NCI-H226 (cell line): ENCODE results near the gene NALCN.
A peak's percentile ranks its signal among the peaks of the same experiment; 100 is the strongest.

Experiments used
- DNase-seq: peaks from one replicate; pipeline ENCODE4 v3.0.0-alpha.2; 2015

NALCN gene

DNA sequence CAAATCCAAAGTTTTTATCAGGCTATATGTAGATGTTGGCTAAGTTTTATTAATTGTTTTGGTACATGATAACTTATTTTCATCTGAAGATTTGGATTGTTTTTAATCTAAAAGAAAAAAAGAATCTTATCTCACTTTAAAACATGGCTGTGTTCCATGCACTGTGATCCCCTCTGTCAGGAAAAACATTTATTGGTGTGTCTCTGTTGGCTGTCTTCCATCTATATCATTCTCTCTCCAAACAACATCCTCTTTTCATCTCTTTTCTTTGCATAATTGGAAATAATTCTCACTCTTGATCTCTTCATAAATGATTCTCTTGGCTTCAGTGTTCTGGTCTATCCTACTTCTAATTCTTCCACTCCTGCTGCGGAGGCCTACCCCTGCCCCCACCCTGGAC lies 4.2 kb downstream of the NALCN start:
- DNase-seq, result no peak

DNA sequence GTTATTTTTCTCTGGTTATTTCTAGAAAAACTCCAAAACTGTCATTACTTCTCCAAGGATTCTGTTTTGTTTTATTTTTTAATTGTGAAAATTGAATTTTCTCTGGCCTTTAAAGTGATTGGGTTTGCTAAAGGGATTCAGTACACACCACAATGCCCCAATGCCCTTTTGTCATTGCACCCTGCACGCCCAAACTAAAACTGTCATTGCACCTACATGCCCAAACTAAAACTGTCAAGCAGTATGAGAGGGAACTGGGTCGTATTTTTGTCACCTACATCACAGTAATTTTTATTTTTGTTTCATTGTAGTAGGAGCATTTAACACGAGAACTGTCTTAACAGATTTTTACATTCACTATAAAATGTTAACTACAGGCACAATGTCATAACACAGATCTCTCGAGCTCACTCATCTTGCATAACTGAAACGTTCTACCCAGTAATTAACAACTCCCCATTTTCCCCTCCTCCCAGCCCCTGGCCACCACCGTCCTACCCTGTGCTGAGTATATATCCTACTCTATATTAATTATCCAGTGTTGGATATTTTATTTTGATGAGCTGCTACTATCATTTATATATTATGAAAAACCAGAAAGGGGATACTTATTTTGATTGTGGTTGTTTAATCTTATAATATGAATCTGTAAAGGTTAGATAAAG lies 7.2 kb downstream of the NALCN start:
- no peak for DNase-seq

DNA sequence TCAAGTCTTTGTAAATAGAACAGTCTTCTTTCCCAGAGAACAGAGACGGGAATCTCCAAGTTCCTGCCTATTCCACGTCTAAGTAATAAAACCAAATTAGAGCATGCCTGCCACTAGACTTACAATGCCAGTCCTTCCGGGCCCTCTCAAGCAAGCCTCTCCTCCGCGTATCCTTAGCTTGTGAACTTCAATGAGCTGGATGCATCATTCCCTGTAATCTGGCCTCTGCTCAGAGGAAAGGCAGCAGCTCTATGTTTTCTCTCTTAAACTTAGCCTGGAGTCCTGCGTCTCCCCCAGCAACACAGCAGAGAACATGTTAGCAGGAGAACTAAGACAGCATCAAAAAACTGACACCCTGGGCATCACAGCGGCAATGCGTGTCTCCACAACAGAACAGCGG lies 8.2 kb downstream of the NALCN start:
- no peak for DNase-seq

DNA sequence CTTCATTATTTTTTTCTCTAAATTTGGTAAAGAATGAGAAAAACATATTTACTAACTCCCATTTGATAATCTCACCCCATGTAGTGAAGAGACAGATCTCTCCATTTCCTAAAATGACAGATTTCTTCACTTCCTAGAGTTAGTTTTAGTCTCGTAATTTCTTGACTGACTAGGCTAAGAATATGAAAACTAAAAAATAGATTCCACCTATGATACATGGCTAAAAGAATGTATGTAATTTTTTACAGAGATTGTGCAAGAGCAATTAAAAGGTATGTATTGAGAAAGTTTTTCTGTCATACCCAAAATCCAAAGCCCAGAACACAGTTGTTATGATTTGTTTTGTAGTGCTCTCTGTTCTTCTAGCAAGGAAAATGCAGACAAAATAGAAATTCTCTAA lies 9.5 kb downstream of the NALCN start:
- no peak for DNase-seq

DNA sequence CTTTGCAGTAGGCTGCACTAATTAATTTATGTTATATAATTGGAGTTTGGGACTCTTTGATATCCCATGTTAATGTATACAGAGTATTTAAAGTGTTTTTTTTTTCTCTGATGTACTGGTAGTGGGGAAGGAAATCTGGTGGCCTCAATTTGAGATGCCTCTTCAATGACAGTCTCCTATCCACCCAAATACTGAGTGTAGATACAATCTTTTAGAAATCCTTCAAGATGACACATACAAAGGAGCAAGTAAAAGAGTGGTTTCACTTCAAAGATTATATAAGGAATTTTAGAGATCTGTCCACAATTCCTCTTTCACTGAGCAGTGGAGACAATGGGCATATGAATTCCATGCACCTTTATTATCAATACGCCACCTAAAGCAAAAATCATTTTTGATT lies 15.1 kb downstream of the NALCN start:
- DNase-seq, result no peak

DNA sequence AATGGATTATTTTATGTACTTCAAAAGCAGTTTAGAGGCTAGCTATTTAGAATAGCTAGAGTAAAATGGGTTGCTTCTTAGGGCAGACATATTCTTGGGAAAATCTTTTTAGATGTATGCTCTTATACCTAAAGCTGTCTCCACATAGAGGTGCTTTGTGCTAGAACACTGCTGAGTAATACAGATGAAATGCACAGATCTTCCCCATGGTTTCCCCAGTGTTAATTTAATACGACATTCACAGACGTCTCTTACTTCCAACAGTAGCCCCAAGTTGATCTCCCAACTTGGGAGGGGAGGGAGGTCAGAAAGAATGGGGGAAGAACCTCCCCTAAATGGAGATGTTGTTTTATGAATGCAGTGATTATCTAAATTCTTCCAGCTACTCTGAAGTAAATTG lies 16.9 kb downstream of the NALCN start:
- peak; percentile 9 for DNase-seq

DNA sequence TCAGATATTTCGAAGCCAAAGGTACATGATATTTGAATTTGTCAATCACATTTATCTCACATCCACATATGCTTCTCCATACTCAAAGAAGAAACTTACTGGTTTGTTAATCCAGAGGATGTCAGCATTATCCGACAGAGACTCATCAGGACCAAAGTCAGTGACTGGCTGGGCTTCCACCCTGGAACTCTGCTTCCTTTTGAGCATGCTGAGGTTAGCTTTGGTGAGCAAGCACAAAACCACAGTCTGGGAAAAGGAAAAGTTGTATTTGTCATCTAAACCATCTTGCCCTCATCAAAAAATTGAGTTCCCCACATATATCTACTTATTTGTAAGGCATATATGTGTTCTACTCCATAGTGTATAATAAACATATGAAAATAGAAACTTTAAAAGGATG lies 17.4 kb downstream of the NALCN start:
- DNase-seq, result peak; percentile 40

DNA sequence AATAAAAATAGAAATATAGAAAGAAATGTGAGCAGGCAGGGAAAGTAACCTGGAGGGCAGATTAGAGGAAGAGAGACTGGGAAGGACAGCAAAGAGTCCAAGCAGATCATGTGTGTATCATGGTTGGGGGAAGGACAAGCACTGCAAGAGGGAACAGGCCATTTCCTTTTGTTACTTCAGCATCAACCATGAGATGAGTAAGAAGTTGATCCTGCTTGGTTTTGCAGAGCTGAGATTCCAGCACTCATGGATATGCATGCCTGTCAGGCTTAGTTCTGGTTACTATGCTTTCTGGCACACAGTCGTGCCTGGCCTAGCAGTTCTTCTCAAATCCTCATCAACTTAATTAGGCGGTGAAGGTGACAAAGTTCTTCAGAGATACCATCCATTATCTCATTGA lies 18.1 kb downstream of the NALCN start:
- DNase-seq, result peak; percentile 57

DNA sequence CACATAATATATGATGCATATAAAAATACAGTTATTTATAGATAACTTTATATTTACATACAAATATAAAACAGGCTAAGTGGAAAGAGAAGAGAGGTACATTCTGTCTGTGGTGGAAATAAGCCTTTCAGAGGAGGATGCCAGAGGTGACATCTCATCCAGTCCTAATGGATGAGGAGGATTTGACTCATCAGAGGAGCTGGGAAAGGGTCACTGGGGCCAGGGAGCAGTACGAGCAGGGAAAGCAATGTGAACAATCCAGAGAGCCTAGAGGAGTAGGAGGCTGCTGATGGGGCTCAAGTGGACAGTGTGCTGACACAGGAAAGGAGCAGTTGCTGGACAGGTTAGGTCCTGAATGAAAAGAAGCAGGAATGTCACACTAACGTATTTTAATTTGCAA lies 18.6 kb downstream of the NALCN start:
- DNase-seq, result peak; percentile 82

DNA sequence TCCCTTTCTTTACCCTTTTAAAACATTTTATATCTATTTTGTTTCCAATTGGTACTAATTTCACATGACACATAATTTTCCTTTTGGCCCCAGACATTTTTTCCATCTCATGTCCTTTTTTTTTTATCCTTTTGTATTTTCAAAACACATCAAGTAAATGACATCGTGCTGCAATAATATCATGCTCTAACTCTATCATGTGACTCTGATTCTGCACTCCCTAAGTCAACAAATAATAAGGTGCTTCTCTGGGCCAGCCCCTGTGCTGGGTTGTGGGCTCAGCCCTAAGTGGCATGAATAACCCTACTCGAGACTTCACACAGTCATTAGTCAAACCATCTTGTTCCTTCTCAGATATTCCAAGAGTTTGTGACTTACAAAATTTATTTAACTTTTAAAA lies 21.7 kb downstream of the NALCN start:
- no peak for DNase-seq

DNA sequence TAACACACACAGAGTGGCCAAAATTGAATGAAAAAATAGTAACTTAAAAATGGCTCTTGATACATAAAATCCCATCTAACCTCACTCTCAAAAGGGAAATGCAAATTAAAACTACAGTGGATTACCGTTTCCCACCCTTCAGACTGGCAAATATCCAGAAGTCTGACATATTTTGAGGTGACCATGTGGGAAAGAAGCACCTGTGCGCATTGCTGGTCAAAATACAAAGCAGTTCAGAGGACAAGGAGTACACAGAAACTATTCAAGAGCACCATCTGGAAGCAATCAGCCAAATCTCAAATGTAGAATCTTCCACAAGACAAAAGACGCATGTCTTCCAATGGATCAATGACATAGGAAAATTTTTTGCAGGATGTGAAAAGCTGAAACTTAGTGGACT lies 23.2 kb downstream of the NALCN start:
- no peak for DNase-seq

DNA sequence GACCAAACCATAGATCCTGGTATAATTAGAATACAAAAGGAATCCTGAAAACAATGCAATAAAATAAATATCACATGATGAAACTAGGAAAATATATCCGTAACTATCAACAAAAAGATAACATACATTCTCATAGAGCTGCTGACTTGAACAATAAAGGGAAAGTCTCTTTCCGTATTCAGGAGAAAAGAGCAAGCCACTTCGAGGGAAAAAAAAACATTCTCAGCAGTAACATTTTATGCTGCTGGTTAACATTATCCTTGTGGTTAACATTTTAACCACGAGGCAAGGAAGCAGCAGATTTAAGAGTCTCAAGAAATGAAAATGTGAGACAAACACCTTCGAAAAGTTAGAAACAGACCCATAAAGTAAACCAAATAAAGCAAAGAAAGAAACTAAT lies 25.8 kb downstream of the NALCN start:
- DNase-seq, result no peak

DNA sequence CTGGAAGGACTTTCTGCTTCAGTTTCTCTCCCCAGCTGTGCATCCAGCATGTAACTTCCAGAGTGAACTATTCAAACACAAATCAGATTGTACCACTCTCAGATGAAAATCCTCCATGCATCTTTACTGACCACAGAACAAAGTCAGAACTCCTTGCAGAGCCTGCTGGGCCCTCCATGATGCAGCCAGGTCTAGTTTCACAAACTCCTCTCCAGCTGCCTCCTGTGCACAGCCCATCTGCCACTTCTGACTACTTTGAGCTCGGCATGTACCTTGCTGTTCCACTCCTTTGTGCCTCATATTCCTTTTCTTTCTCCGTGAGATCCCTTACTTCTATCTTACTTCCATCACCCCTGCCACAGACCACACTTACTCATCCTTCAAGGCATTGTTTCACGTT lies 31.4 kb downstream of the NALCN start:
- no peak for DNase-seq

DNA sequence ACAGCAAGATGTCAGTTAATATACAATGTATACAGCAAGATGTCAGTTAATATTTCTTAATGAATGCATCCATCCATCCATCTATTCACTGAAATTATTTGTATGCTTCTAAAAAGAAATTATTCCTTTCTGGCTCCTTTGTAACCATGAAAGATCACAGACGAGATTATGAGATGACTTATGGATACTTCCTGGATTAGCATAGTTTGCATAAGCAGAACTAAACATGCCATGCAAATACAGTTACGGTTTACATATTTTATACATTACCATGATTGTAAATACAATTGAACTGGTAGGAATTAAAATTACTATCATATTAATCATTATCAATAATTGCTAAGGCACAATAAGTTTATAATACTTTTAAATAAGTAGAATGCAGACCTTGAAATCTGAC lies 32.7 kb downstream of the NALCN start:
- DNase-seq, result no peak

DNA sequence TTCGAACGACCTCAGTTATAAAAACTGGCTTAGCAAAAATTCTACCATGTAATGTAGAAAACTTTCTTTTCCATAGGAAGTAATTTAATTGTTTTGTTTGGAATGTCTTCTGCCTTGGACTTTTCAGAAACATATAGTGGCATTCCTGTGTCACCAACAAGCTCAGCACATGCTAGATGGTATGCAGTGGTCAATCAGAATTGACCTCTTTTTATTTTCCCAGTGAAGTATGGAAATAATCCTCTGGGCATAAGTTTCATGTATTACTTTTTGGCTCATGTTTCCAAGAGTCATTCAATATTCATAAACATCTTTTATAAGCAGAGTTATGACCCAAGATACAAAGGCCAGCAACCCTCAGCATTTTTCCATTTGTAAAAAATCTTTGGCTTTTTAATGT lies 33.6 kb downstream of the NALCN start:
- no peak for DNase-seq

DNA sequence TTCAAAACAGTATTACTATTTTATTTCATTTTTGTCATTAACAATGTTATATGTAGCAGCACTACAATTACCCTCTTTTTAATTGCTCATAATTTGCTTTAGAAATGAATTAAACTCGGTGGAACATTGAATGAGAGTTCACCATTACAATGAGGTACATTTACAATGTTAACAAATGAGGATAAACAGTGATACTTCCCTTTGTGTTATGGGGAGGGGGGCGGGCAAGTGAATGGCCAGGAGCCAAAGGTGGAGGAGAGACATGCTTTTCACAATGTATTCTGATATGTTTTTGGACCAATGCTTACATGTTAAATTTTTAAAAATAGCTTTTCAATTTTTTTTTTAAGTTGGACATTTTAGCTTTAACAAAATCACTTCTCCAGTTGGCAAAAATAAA lies 34.2 kb downstream of the NALCN start:
- DNase-seq, result no peak

DNA sequence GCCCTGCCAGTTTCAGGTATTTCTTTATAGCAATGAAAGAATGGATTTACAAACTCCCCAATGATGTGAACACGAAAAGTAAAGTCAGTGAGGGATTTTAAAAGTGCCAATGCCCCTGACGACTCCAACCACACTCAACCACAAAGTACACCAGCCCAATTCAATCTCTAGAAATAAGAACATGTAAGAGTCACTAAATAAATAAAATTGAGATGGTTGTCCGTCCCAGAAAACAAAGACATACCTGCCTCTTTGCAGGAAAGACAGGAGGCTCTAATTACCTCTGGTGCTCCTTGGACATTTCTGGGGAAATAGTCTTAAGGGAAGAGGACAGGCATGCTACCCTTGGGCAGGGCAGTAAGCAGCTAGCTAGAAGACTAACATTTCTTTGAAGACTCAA lies 55.8 kb downstream of the NALCN start:
- DNase-seq, result no peak

DNA sequence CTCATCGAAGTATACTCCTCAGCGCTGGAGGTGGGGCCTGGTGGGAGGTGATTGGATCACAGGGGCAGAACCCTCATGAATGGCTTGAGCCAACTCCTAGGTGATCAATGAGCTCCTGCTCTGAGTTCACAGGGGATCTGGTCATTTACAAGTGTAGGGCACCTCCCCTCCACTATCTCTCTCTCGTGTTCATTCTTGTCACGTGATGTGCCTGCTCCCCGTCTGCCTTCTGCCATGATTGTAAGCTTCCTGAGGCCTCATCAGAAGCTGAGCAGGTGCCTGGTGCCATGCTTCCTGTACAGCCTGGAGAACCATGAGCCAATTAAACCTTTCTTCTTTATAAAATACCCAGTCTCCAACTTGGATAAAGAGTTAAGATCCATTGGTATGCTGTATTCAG lies 61.4 kb downstream of the NALCN start:
- no peak for DNase-seq

DNA sequence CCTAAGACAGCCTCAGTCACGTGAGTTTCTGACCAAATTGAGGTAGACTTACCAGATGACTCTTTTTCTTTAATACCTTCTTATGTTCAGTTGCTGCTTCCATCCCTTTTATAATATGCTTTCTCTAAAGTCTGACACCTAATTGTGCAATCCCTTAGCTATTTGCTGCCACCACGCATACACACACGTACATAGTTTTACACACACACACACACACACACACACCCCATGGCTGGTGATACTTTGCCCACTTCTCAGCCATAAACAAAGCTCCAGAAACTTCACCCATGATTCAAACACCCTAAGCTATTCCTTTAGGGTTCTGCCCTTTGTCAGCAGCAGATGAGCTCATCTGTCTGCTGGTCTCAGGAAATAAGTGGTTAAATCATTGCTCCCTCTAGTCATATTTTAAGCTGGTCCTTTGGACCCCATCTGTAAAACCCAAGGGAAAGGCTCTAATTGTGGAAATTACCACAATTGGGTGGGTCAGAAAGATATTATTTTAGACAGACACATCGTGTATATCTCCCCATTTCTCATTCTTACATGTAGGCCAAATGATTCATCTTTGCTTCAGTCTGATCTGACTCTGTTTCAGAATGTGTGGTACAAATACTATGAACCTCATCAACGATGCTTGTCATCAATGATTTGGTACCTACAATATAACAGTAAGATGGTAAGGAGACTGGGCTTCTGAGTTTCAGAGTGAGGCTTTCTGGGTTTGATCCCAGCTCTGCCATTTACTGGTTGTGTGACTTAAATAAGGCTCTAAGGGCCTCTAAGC lies 69.2 kb downstream of the NALCN start:
- no peak for DNase-seq

DNA sequence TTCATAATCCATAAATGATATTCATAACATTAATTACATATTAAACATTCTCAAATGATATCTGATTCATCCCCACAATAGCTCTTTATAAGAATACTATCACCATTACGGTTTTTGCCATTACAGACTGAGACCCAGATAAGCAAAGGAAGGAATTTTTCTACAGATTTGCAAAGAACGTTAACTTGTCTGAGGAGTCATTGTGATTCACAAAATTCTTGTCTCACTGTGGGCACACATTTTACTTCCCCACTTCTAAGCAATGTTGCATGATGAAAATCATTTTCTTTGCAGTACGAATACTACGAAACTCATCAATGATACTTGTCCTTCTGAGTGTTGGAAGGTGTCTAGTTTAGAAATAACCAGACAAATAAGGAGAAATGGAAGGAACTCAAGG lies 70.1 kb downstream of the NALCN start:
- no peak for DNase-seq

DNA sequence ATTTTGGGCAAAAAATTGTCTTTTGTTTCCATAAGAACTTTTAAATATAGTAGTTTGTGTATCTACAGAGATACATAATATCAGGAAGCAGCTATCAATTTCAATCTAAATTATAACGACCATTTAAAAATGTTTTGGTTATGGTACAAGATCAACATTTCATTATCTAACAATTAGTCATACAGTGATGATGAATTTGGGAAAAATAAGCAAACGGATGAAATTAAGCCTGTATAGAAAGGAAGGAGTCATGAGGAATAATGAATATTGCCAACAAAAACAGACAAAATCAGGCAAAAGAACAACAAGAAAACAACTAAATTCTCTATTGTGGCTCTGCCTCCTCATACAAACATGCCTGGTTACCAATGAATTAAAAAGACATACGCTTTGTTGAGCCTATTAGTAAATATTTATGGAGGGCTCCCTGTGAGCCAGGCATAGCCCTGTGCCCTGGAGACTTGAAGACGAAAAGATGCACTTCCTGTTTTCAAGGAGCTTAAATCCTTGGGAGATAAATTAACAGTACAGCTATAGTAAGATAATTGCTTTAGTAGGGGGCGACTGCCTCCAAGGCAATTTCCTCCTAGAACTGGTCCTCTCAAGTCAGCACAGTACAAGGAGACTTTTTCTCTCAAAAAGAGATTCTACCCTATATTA lies 73.0 kb downstream of the NALCN start:
- DNase-seq, result no peak

DNA sequence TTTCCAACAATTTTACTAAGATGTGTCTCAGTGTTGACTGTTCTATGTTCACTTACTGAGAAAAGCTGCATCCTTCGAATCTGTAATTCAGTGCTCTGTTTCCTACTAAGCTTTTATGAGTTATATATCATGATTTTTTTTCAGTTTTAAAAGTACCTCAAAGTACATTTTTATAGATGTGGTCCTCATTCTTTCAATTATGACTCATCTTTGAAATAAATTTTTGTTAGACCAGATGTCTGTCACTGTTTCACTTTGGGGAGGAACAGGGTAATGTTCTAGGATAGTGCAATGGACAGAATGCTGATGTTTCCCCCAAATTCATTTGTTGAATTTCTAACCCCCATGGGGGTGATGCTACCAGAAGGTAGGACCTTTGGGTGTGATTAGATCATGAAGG lies 74.8 kb downstream of the NALCN start:
- no peak for DNase-seq

DNA sequence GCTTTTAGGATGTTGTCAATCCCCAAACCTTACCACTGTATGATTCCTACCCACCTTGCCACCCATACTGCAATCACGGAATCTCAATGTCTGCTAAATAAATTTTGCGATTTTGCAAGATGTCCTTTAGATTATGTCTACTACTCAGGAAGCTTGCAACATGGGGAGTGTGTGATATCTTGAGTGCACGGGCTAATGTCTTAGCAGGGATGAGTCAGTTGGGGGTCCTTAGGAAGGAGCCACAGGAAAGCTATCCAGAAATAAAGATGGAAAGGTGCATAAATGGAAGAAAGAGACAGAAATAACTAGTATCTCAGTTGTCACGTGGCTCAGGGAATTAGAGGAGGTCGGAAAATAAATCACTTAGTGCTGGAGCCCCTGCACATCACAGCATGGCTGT lies 77.1 kb downstream of the NALCN start:
- DNase-seq, result no peak

DNA sequence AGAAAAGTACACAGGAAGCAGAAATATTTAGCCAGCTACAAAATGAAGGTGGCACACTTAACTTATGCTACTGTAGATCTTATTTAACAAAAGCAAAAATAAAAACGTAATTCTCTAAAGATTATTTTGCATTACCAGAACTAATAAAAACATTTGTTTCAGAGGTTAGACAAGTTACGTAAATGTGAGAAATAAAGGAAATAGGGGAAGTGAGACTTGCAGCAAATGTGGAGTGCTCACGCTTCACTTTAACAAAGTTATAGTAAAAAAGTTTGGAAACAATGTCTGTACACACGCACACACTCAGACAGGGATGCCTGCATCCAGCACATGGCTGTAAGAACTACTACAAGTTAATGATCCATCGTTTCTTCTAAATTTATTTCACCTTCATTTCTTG lies 83.7 kb downstream of the NALCN start:
- DNase-seq, result no peak
